Colonic mucosa (tissue), 4 donors: ENCODE data around the gene CKB. TPM values are rescaled to one million over a fixed set of nuclear protein-coding genes. Genes with fewer than 3 reads are reported as not detected.
A peak's percentile ranks its signal among the peaks of the same experiment; 100 is the strongest.

Experiments used
- DNase-seq: peaks from one replicate; pipeline ENCODE4 v3.0.0-alpha.2; 2020
- H3K27ac ChIP-seq: fragments of 200-600 bp; one replicate; pipeline ENCODE4 v1.8.0; 2021
- H3K27me3 ChIP-seq: fragments of 200-600 bp; one replicate; pipeline ENCODE4 v1.8.0; 2021
- H3K36me3 ChIP-seq: fragments of 200-600 bp; one replicate; pipeline ENCODE4 v1.8.0; 2021
- H3K4me1 ChIP-seq: fragments of 200-600 bp; one replicate; pipeline ENCODE4 v1.8.0; 2021; ENCODE audit warnings: mild to moderate bottlenecking
- H3K4me3 ChIP-seq: fragments of 200-600 bp; one replicate; pipeline ENCODE4 v1.8.0; 2021
- H3K9ac ChIP-seq, 2 donors: one replicate each; pipeline ENCODE4 v1.7.0; 2013; ENCODE audit warnings: control low read depth in 2 of 2, low read depth in 2 of 2, low read length in 2 of 2
- H3K9me3 ChIP-seq: fragments of 200-600 bp; one replicate; pipeline ENCODE4 v1.8.0; 2021
- intact Hi-C: fragments of 100-400 bp; cut with DNase I; formaldehyde crosslinking; loops from one replicate; pipeline ENCODE4 v1.14.1; 2022
- total RNA-seq, 2 donors: library from RNA; stranded (reverse); fragmentation: NEBNext Ultra II Directional in 1 of 2; extraction: Animal tissue kit (Norgen Biotek cat#: 25700) in 1 of 2; gene quantifications; one replicate each; pipeline ENCODE4 v1.2.1, GENCODE V29; 2021
- TF ChIP-seq, protein P1 (sequence below): fragments of 200-600 bp; IDR thresholded peaks from one replicate; pipeline ENCODE4 v1.8.0; 2022; ENCODE audit warnings: antibody characterized with exemption, mild to moderate bottlenecking
- donor health status: healthy.
- donor health status: DM: no; HTN: no; CAD: no.
- donor health status: DM: no; HTN: no; CAD: no.

CKB gene
- total RNA-seq, 2 donors from 2014 or later, result 1,501 to 4,641 TPM

DNA sequence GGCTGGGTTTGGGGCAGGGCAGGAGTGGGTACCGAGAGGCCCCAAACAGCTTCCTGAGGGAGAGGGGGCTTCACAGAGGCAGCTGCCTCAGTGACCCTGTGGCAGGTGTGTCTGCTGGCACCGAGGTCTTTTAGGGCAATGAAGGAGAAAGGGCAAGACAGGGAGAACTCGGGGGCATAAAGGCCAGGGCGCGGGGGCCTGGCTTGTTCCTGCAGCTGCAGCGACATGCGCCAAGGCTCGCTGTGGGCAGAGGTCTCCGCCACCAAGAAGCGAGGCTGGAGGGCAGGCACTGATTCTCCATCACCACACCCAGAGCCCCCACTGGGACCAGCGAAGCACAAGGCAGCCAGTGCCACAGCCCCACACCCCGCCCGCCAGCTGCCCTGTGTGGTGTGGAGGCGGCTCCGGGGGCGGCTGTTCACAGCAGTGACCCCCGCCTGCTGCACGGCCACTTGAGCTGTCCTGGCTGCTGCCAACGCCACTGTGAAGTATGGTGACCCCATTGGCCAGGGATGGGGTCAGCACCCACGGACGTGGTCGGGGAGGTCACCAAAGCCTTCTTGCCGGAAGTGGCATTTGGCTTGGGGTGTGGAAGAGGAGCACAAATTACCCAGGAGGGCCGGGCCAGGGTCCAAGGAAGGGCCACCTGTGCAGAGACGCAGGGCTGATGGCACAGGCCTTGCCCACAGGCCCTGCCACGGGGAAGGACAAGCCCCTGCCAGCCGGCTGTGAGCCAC, 23.5 kb upstream of the CKB start:
- intact Hi-C loops, result loop anchor here (2.0 to 5.0 kb wide), 2 partner anchors 29 to 44 kb away; no protein-coding TSS in a partner anchor
- H3K9me3 ChIP-seq, result no peaks in the 10 kb centered on the region
- peaks cover 22% of the 10 kb centered on the region for H3K4me1 ChIP-seq
- no peak for DNase-seq
- H3K27ac ChIP-seq, result no peak overlapping the region
- H3K9ac ChIP-seq, result no peak overlapping the region
- H3K36me3 ChIP-seq, result no peaks in the 10 kb centered on the region
- no peak overlapping the region for H3K4me3 ChIP-seq
- TF ChIP-seq, protein P1, sequence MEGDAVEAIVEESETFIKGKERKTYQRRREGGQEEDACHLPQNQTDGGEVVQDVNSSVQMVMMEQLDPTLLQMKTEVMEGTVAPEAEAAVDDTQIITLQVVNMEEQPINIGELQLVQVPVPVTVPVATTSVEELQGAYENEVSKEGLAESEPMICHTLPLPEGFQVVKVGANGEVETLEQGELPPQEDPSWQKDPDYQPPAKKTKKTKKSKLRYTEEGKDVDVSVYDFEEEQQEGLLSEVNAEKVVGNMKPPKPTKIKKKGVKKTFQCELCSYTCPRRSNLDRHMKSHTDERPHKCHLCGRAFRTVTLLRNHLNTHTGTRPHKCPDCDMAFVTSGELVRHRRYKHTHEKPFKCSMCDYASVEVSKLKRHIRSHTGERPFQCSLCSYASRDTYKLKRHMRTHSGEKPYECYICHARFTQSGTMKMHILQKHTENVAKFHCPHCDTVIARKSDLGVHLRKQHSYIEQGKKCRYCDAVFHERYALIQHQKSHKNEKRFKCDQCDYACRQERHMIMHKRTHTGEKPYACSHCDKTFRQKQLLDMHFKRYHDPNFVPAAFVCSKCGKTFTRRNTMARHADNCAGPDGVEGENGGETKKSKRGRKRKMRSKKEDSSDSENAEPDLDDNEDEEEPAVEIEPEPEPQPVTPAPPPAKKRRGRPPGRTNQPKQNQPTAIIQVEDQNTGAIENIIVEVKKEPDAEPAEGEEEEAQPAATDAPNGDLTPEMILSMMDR, result no peak
- H3K27me3 ChIP-seq, result no peaks in the 10 kb centered on the region

DNA sequence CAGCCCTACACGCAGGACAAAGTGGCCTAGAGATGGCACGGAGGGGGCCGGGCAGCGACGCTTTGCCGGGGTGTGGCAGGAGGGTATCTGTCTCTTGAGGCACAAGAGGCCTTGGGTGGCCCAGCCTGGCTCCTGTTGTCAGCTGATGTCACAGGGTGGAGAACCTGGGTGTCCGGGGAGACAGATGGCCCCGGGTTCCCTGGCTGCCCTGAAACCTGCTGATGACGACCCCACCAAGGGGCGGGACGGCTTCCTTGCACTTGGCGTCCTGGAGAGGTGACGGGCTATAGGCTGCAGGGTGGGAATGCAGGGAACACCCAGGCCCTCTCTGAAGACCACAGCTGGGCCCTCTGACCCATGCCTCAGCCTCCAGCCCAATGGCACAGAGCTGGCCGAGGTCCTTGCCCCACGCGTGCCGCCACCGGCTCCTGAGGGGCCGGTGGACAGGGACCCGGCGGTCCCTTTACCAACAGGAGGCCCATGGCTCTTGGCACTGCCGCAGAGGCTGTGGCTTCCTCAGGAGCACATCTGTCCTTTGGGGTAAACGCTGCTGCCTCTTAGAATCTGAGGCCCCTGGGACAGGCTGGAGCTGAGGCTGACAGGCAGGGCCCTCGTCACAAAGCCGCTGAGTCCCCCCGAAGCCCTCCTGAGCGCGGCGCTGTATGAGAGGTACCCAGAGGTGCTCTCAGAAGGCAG, 22.7 kb upstream of the CKB start:
- H3K36me3 ChIP-seq, result no peaks in the 10 kb centered on the region
- no peak overlapping the region for H3K4me3 ChIP-seq
- H3K9ac ChIP-seq, result no peak overlapping the region
- H3K4me1 ChIP-seq, result peaks cover 29% of the 10 kb centered on the region
- no peak overlapping the region for H3K27ac ChIP-seq
- no peaks in the 10 kb centered on the region for H3K27me3 ChIP-seq
- intact Hi-C loops, result loop anchor here (5.0 kb wide), 1 partner anchor 43 kb away; no protein-coding TSS in a partner anchor
- H3K9me3 ChIP-seq, result no peaks in the 10 kb centered on the region
- no peak for DNase-seq
- TF ChIP-seq, protein P1, result no peak

DNA sequence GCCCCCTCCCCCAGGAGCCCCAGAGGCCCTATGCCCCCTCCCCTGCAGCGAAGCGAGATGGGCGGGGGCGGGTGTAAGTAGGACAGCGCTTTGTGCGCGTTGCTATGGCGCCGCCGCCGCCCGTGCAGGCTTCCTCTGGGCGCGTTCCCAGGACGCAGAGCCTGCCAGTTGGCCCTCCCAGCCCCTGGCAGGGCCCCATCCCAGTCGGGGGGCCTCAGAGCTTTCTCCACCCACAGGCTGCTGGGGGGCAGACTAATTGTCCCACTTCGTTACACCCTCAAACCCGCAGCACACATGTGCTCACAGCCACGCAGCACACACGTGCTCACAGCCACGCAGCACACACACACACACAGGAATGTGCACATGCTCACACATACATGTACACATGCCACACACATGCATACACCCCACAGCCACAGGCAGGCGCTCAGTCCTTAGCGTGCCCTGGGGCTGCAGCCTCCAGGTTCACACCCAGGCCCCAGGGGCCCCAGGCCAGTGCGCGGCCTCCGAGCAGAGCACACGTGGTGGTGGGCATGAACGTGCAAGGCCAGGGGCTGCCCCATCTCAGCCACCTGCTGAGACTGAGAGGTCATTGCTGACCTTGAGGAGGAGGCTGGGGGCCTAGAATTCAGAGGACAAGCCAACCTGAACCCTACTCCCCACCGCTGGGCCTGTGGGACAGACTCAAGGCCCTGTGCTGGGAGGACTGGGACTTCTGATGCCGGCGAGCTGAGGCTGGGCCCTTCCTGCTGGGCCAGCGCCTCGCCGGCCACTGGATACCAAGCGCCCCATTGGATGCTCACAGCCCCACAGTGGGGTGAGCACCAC, 22.0 kb upstream of the CKB start:
- no peaks in the 10 kb centered on the region for H3K36me3 ChIP-seq
- intact Hi-C loops, result loop anchor here (5.0 kb wide), 1 partner anchor 42 kb away; no protein-coding TSS in a partner anchor

DNA sequence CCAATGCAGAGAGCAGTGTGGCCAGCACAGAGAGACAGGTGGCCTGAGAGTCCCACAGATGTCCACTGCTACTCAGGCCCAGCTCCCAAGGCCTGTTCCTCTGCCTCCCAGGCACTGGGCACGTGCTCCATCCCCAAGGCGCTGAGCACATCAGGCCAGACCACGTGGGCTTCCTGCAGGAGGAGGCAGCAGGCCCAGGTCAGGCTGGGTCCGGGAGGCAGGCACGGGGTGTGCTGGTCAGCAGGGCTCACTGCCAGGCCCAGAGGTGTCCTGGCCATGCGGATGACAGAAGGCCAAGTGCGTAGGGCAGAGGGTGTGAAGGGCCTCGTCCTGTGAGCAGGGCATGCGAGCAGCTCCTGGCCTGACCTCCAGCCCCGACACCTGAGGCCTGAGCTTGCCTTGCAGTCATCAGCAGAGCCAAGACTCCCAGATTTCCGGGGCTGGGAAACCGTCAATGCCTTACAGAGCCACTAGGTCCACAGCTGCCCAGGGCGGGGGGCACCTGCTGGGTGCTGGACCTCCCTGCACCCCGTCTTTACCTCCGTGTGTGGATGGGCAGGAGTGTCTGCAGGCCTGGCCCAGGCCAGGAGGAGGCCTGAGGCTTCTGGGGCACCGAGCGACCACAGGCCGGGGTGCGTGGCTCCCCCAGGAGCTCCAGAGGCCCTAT, 21.2 kb upstream of the CKB start:
- intact Hi-C loops, result no loop called here
- no peak overlapping the region for H3K4me3 ChIP-seq
- H3K36me3 ChIP-seq, result no peaks in the 10 kb centered on the region
- no peak overlapping the region for H3K9ac ChIP-seq
- TF ChIP-seq, protein P1, result no peak
- no peaks in the 10 kb centered on the region for H3K9me3 ChIP-seq
- H3K4me1 ChIP-seq, result peaks cover 35% of the 10 kb centered on the region
- no peaks in the 10 kb centered on the region for H3K27me3 ChIP-seq
- DNase-seq, result no peak
- no peak overlapping the region for H3K27ac ChIP-seq

More for the DNA sequence above, 22.0 kb upstream of the CKB start:
- no peak for DNase-seq
- no peaks in the 10 kb centered on the region for H3K9me3 ChIP-seq
- H3K27me3 ChIP-seq, result no peaks in the 10 kb centered on the region
- H3K9ac ChIP-seq, result no peak overlapping the region
- H3K4me3 ChIP-seq, result no peak overlapping the region
- peaks cover 34% of the 10 kb centered on the region for H3K4me1 ChIP-seq
- H3K27ac ChIP-seq, result no peak overlapping the region
- TF ChIP-seq, protein P1, result no peak

DNA sequence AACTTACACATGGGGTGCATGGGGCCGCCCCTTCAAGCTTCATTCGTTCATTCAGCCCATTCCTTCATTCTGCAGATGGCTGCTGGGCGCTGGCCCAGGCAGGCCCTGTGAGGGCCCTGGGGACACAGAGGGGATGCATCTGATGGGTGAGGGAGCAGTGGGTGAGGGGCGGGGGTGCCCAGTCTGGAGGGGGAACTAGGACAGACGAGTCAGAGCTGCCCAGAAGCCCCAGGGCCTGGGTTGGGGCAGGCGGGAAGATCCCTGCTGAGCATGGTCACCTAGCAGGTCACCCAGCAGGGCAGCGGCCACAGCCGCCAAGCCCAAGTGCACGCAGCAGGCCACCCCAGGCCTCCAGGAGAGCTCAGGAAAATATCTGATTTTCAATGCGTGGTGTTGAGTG, 20.5 kb upstream of the CKB start:
- Histone ChIP-seq H3K9me3 (no peaks in the 10 kb centered on the region), H3K36me3 (no peaks in the 10 kb centered on the region), H3K9ac (peak overlapping the region in 1 of 2 donors; percentile 8), H3K27me3 (no peaks in the 10 kb centered on the region), H3K4me3 (no peak overlapping the region), H3K27ac (no peak overlapping the region), H3K4me1 (peaks cover 35% of the 10 kb centered on the region)
- intact Hi-C loops, result no loop called here
- TF ChIP-seq, protein P1, result no peak
- DNase-seq, result no peak
